ENCODE results near the gene CHI3L1.

The CHI3L1 gene

DNA sequence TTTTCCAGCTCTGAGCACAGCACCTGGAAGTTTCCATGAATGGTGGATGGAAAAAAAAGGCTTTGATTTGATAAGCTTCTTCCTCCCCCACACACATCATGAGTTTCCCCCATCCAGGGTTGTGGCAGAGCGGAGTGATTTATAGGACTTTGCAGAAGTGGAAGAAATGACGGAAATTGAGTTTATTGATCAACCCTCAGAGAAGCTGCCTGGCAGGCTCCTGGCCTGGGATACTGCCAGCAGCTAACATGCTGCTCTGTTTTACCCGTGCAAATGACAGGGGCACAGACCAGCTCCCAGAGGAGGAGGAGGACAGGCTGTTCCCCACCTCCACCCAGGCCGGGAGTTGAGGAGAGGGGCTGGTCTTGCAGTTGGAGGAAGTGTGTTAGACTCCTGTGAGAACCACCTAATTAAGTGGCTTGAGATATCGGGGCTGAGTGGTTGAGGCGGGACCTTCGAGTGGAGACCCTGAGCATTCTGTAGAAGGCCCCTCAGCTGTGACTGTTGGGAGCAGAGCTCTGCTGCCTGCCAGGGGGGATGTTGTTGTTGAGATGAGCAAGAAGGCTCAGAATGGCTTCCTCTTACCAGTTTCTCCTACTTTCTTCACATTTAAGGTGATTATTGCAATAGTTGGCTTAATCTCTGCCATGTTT, 37.2 kb downstream of the CHI3L1 start:
- DNase-seq, result no peak

DNA sequence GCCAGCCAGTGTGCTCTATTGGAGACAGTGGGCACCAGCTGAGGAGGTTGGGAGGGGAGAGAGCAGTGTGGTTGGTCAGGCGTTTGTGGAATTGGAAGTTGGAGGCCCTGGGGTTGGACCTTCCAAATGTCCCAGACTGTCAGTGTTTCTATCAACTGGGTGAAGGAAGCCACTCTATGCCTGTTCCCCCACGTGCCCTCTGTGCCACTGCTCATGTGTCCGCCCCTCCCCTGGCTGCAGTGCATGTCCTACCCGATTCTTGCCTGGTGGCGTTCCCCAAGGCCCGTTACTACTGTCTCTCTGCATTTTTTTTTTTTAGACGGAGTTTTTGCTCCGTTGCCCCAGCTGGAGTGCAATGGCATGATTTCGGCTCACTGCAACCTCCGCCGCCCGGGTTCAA, 37.9 kb downstream of the CHI3L1 start:
- DNase-seq, result no peak

- DNase-seq, result no peak
These were observed 38.4 kb downstream of the CHI3L1 start for GRCh38 chr1:203148127-203148526.

GRCh38 chr1:203147376-203147775, 39.1 kb downstream of the CHI3L1 start:
- DNase-seq, result no peak

DNA sequence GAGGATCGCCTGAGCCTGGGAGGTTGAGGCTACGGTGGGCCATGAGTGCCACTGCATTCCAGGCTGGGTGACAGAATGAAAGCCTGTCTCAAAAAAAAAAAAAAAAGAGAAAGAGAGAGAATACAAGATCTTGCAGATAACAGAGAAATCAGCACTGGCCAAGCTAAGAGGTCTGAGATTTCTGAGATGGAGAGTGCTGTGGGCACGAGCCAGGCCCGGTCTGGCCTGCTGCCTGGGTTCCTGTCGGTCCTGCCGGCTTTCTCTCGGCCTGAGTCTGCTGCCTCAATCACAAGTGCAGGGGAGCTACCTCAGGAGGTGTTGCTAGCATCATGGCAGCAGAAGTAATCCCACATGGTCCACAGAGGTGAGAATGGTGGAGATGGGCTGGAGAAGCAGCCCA, 40.0 kb downstream of the CHI3L1 start:
- no peak for DNase-seq

- no peak for DNase-seq
These were observed 40.5 kb downstream of the CHI3L1 start for GRCh38 chr1:203146042-203146369.

GRCh38 chr1:203145321-203146041, 41.0 kb downstream of the CHI3L1 start:
- no peak for DNase-seq

DNA sequence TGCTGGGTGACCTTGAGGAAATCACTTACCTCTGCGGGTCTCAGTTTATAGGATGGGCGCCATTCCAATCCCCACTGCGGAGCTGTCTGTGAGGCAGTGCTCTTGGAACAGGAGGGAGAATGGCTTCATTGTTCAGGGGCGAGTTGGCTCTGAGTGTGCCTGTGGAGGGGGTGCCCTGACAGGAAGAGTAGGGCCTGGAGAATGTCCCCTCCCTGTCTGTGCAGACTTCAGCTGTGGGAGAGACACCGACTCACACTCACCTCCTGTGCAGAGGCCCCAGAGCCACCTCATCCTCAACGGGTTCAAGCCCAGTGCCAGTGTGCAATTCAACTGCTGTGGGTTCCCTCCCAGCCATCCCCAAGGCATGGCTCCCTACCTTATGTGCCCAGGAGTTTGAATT, 41.8 kb downstream of the CHI3L1 start:
- DNase-seq, result no peak

DNA sequence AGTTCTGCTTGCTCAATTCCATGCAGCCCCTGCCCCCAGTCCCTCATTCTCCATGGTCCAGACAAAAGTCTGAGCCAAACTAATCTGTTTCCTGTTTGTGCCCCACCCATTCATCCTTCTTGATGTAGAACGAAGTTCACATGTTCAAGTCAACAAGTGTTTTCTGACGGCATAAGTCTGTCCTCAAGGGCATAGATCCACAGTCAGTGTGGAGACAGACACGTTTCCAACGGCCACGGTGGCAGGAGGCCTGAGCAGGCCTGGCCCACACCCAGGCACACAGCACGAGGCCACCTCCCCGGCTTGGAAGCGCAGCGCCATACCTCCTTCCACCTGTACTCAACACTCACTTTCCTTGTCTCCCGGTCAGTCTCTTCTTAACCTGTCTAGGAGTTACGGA, 42.9 kb downstream of the CHI3L1 start:
- DNase-seq, result no peak

DNA sequence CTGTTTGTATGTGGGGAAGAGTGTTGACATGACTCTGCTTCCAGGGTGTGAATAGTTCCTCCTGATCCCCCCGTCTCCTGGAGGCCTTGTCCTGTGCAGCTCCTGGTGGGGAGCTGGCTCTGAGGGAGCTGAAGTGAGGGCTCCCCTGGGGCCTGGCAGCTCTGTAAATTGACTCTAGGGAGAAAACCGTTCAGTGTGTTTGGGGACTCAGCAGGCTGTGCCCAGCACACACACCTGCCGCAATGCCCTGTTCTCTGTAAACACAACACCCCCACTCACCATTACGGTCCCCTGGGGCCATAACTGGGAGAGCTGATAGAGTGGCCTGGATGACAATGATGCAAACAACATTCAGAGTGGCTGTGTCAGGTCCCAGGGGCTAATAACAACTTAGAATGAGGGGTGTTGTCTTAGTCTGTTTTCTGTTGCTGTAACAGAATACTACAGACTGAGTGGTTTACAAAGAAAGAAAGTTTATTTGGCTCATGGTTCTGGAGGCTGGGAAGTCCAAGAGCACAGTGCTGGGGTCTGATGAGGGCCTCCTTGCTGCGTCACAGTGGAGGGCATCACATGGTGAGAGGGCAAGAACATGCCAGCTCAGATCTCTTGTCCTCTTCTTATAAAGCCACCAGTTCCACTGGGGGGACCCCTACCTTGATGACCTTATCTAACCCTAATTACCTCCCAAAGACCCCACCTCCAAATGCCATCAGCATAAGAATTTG, 43.7 kb downstream of the CHI3L1 start:
- DNase-seq, result peak; percentile 65

DNA sequence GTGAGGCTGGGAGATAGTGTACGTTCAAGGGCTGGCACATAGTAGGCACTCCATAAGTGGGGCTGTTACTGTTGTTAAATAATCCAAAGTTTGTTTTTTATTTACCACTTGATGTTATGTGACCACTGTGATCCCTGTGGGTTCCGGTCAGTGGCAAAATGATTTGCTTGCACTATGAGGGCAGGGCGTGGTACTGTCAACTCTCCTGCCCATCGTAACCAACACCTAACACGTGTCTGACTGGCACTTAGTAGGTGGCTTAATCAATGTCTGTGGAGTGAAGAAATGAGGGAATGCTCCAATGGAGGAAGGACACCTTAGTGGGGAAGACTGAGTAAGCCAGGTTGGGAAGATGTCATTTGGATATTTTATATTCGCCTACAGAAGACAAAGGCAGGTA, 44.4 kb downstream of the CHI3L1 start:
- DNase-seq, result no peak

DNA sequence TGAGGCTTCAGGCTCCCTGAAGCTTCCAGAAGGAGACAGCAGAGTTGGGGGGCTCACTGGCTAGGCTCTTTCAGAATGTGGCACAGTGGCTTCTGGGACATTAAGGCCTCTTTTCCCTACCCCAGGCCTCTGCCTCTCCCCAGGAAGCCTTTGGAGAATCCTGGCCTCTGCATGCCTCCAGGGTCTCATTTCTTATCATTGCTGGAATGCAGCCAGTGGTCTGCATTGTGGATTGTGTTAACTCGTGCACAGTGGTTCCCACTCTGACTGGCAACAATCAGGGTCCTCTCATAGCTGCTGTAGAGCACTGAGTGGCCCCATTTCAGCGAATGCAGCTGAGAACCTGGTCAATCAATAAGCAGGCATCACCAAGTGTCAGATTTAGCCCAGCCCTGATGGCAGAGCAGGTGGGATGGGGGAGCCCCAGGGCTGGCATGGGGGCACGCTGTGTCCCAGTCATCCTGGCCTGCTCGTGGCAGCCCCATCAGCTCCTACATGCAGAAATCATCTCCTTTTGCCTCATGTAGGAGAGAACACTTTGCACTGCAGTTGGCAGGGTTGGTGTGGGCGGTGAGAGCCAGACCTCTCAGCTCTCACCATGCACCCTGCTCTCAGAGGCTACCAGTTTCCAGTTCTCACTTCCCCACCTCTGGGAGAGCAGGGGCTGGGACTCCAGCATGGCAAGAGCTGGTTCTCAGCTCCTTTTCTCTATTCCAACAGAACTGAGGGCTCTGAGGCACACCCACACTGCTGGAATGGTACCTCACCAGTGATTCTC, 45.6 kb downstream of the CHI3L1 start:
- no peak for DNase-seq

GRCh38 chr1:203139976-203140475, 46.5 kb downstream of the CHI3L1 start:
- no peak for DNase-seq

DNA sequence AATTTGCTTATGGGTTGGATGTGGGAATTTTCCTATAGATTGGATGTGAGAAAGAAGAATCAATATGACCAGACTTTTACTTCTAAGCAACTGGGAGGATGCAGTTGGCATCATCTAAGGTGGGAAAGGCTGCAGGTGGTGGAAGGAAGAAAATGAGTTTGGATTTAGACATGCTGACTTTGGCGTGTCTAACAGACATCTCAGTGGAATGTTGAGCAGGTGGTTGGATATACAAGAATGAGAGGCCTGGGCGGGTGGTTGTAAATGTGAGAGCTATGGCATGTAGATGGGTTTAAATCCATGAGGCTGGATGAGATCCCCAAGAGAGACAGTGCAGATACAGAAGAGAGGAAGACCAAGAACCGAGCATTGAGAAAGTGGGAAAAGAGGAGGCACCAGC, 48.4 kb downstream of the CHI3L1 start:
- no peak for DNase-seq

GRCh38 chr1:203137324-203137723, 49.2 kb downstream of the CHI3L1 start:
- DNase-seq, result no peak

DNA sequence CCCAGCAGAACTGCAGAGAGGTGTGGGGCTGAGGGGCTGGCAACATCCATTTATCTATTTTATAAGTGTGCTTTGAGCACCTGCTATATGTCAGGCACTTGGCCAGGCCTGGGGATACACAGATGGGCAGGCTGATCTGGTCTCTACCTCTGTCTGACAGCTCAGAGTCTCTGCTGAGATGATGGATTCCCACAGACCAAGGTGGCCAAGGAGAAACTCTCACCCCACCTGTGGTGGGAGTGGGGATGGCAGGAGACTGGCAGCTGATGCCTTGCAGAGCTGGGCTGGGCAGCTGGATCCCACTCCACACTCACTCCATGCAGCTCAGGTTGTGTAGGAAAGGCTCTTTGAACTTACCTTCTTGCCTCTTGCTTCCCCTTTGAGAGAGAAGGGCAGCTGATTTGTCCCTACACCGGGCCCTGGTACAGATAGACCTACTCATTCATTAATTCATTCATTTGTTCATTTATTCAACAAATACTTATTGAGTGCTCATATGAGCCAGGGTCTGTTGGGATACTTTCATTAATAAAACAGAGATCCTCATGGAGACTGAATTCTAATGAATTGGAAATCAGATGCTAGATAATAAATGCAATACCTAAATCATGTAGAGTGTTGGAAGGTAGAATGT, 50.0 kb downstream of the CHI3L1 start:
- DNase-seq, result no peak

DNA sequence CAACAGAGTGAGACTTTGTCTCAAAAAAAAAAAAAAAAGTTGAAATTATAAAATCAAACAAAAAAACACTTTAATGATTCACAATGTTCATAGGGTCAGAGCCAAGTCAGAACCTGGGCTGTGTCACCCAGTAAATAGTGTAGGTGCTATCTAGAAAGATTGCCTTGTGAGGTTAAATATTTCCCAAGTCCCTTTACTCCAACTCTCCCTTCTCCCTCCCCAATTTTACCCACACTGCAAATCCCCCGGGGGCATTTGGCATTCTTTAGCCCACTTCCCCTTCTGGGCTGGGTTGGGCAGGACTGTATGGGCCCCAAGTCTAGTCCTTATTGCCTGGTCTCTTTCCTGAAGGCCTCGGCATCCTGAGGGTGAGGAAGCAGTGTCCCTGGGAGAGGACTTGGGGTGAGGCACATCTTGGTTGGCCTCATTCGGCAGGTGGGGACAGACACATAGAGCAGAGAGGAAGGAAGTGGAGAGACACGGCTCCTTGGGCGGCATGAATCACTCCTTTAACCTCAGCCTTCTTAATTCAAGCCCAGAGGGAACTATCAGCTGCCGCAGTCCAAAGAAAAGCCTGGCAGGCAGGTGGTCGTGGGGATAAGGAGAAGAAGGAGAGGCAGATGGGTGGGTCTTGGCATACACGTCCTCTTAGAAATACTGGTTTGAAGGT, 50.7 kb downstream of the CHI3L1 start:
- DNase-seq, result no peak

DNA sequence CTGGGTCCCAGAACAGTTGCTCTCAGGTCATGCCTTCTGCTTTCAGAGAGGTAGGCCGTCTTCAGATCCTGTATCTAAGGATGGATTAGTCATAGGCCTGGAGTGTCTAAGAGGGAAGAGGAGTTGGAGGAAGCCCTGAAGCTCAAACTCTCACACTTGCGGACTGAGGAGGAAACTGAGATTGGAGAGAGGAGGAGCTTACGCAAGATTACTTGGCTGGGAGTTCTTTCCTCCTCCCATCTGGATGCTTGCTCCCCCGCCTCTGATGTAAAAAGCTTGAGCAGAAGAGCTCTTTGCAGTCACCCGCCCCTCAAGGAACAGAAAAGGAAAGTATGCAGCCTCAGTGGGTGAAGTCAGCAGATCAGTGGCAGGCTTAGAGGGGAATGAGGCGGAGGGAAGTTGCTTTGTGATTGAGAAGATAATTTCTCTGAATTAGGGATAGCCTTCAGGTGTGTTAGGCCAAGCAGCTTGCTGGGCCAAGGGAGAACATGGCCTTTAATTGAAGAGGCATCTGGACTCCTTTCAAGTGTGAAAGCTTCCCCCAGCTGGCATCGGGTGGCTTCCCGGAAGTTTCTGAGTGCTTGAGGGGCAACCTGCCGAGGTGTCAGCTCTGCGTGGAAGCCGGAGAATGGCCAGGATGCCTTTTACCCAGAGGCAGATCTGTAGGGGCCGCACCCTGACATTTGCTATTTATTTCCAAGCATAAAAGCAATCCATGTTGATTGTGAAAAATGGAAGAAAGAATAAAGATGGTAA, 52.4 kb downstream of the CHI3L1 start:
- no peak for DNase-seq

DNA sequence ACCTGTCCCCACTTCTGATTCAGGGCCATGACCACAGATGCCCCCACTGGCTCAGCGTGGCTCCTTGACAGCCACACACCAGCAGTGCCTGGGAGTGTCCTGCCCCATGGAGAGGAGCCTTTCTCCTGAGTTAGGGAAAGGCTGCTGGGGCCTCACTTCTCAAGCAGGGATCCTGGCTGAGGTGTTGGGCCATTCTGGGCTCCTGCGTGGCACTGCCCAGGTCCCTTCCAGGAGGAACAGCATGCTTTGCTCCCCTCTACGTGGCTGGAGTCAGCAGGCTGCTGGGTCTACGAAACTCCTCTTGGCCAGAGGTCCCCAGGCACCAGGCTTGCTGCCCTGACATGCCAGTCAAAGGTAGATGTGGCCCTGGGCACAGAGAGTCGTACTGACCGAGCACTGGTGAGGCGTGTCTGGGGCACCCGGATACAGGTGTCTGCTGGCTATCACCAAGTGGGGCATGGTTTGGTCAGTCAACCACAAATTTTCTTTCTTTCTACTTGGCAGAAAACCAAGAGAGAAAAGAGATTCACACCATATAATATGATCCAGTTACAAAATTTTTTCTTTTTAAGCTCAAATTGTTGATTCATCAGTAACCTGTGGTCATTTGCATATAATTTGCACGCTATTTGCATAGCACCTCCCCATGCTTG, 54.8 kb downstream of the CHI3L1 start:
- no peak for DNase-seq

GRCh38 chr1:203130358-203130985, 56.0 kb downstream of the CHI3L1 start:
- DNase-seq, result no peak

Data from NCI-H1105 (cell line).